ENCODE measurements around the gene SUSD4. TPM values are rescaled to one million over a fixed set of nuclear protein-coding genes. Genes with fewer than 3 reads are reported as not detected.

Gene SUSD4
- polyA plus RNA-seq, 1 donor, result 19.2 TPM

- no peak for DNase-seq
Measured at GRCh38 chr1:223363057-223363855, 720 bp downstream of the SUSD4 start.

DNA sequence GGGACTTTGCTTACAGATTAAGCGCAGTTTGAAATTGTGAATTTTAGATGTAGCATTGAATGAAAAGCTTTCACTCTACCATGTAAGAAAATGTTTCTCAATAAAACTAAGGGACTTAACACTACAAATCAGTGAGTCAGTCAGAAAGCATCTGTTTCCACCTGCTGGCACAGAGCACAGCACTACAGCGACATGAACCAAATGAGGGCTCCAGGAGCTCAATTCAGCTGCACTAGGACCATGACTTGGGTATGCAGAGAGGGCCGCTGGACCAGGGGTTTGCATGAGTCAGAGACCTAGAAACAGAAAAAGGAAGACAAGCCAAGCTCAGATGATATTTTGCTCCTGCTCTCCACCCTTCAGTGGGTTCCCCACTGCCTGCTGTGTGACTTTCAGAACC is 5.2 kb downstream of the SUSD4 start:
- DNase-seq, result no peak

DNA sequence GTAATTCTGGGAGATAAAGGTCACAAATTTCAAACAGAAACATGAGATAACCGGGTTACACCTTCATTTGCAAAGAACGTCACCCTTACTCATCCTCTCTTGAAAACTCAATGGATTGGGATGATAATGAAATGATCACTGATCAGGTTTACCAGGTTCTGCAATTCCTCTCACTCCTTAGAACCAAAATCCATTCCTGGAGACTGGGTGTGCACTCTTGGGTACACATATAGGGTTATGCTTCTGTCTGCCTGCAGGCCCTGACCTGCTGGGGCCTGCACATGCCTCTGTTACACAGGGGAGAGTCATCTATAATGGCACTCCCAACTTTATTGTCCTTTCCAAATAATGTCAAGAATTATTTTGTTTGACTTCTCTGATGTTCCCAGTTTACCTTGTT is 8.3 kb downstream of the SUSD4 start:
- no peak for DNase-seq

DNA sequence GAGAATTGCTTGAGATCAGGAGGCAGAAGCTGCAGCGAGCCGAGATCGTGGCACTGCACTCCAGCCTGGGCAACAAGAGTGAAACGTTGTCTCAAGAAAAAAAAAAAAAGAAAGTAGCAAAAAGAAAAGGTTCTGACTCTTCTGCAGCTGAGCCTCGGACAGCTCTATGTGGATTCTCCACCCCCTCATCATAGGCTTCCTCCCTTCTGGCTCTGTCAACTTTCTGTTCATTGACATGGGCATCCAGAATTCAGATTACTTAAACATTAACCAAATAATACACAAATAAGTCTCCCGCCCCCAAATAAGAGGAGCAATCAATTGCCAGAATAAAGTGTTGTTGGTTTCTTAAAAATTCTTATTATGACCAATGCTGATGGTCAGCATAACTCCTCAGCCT is 10.0 kb downstream of the SUSD4 start:
- no peak for DNase-seq

DNA sequence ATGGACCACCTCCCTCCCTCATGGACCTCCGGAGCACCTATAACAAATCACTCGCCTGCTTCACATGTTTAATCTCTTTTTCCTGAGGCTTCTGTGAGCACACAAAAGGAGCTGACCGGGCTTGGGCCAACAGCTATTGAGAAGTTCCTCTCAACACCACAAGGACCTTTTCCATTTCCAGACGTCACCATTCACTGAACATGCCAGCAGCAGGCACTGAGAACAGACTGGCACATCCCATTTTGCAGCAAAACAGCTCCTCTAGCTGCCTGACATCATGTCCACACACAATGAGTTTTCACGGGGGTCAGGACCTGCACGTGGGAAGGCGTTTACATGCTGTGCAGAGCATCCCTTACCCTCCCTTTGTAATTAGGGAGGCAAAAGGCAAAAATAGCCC is 11.0 kb downstream of the SUSD4 start:
- no peak for DNase-seq

GRCh38 chr1:223350361-223350908 is 13.5 kb downstream of the SUSD4 start:
- no peak for DNase-seq

GRCh38 chr1:223349241-223349640 is 14.7 kb downstream of the SUSD4 start:
- DNase-seq, result no peak

DNA sequence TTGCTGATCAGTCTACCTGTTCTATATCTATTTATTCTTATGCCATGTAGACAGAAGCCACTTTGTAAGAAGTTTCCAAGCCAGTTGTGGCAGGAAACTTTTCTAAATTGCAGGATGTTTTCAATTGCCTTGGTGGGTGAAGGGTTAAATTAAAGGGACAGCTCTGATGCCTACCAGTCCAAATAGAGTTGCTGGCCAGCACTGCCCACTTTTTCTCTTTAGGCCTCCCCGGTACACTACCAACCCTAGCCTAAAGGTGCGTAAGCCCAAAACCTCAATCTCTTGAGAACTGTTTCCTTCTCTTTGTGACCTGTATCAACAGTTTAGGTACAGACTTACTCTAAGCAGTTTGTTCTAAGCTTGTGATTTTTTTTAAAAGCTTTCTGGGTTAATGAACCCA is 15.5 kb downstream of the SUSD4 start:
- DNase-seq, result no peak

DNA sequence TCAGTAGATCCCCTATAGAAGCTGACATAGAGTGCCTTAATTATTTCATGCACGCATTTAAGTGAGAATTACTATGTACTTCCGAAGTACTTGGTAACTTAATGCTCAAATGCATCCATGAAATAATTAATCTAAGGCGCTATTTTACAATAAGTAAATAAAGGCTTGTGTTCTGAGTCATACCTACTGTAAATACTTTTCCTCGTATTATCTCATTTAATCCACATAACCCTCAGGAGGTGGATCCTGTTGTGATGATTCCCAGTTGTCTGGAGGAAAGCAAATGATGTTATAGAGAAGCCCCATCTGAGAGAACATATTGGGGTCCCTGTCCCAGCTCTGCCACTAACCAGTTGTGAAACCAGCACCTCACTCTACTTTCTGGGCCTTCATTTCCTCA is 16.4 kb downstream of the SUSD4 start:
- DNase-seq, result no peak

DNA sequence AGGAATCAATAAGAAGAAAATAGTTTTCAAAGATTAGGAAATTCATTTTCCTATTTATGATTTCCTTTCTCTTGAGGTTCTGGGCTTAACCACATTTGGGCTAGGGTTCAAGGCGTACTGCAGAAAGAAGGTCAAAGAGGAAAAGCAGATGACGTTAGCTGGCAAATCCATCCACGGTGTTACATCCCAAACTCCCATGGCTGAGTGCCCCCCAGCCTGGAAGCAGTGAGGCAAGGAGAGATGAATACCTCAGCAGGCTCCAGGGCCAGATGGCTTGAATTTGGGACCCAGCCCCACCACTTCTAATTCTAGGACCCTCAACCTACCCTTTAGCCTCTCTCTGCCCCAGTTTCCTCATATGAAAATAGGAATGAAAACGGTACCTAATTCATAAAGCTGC is 17.7 kb downstream of the SUSD4 start:
- DNase-seq, result no peak

DNA sequence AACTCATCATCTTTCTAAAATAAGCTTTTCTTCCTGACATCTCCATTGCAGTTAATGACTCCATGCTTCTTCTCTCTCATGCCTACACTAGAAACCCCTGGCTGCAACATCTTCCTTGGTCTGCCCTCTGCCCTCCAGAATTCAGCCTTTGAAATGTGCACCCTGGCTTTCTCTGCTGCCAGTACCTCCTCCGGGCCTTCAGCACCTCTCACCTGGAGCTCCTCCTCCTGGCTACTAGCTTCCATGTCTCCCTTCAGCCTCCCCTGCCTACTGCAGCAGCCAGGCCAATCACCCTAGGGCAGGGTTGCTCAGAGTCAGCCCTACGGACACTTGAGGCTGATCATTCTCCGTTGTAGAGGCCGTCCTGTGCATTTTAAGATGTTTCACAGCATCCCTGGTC is 18.3 kb downstream of the SUSD4 start:
- DNase-seq, result no peak

GRCh38 chr1:223344491-223344890 is 19.5 kb downstream of the SUSD4 start:
- no peak for DNase-seq

- no peak for DNase-seq
Measured at GRCh38 chr1:223343692-223344091, 20.3 kb downstream of the SUSD4 start.

GRCh38 chr1:223341121-223341520 is 22.9 kb downstream of the SUSD4 start:
- DNase-seq, result no peak

- no peak for DNase-seq
Measured at GRCh38 chr1:223340637-223341036, 23.3 kb downstream of the SUSD4 start.

DNA sequence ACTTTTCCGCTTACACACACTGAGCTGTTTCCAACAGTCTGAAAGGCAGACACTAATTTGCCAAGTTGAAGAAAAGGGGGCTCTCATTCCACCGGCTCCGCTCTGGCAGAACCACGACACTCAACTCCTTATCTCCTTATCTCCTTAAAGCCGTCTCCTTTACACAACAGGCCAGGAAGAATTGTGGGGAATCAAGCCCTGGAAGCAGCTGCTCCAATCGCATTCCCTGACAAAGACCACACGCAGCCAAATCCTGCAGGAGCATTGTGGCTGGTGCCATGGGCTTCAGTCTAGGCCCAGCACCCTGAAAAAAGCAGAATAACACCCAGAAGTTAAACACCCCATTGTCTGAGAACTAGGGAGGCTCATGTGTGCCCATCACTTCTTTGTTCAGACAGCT is 24.1 kb downstream of the SUSD4 start:
- DNase-seq, result no peak

DNA sequence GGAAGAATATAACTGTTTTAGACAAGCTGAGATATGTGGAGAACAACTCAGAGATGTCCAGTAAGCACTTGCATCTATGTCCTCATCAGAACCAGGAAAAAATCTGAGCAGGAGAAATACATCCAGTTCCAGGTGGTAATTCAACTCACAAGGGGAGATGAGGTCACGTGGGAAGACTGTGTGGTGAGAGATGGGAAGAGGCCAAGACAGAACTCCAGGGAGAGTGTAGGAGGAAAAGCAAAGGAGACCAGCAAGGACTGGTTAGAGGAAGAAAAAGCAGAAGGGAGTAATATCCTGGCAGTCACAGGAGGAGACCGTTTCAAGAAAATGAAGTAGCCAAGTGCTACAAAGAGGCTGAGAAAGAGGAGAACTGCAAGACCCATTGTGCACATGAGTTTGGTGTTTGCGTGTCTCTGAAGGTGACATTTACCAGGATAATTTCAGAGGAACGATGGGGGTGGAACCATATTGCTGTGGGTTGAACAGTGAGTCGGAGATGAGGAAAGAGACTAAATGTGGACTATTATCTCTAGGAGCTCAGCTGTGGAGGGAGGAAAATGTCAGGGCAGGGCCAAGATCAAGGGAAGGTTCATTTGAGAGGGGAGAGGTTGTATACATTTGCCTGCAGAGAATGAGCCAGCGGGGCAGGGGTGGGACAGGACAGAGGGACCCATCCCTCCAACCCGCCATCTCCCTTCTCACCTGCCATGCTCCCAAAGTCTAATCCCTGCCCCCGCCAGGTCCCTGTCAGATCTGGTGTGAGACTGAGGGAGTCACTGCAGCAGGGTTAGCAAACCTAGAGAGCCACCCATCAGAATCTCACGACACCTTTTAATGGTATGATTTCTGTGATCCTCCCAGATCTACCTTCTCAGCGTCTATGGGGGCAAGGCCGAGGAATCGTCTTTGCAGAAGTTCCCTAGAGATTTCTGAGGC is 24.9 kb downstream of the SUSD4 start:
- DNase-seq, result no peak

DNA sequence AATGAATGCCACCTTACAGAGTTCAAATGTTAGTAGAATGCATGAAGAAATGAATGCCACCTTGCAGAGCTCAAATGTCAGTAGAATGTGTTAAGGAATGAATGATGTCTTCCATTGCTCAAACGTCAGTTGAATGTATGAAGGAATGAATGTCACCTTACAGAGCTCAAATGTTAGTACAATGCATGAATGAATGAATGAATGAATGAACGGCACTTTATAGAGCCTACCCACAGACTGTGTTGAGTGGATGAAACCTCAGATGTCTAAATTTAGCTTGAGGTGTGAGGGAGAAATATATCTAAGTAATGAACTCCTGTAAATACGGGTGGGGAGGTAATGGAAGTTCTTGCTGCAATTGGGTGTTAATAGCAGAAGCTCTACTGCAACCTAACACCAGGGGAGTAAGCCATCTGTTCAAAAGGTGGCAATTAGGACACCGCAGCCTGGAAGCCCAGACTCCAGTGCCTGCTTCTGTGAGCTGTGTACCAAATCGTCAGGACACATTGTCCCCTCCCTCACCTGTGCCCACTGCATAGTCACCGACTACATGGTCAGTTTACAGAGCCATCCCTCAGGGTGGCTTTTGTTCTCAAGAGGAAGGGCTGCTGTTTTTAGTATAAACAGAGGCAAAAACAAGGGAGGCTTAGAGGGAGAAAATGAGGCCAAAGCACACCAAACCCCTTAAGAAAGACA is 26.7 kb downstream of the SUSD4 start:
- DNase-seq, result no peak

DNA sequence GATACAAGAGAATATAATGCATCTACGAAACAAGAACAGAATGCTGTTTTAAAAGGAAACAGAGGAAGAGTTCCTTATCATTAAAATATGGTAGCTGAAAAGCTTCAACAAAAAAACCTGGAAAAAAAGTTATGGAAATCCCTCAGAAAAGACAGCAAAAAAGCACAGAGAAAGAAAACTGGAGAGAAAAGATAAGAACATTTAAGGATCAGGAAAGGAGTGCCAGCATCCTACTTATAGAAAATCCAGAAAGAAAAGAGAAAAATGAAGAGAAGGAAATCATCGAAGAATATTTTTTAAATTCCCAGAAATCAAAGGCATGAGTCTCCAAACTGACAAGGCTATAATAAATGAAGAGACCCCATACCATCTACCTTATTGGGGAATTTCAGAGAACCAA is 29.8 kb downstream of the SUSD4 start:
- DNase-seq, result no peak

DNA sequence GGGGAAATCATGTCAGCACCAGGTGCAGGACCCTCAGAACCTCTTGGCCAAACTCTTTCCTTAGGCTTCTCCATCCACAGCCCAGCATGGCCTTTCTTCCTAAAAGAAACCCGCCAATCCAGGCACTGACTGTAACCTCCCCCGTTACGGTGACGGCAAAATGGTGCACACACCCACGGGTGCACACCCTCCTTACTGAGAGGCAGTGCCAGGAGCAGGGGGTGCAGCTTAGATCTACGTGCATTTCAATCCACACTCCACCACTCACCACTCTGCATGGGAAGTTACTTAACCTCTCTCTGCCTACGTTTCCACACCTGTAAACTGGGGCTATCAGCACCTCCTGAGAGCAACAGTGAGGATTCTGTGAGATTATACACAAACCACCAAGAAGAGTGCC is 31.0 kb downstream of the SUSD4 start:
- DNase-seq, result no peak

DNA sequence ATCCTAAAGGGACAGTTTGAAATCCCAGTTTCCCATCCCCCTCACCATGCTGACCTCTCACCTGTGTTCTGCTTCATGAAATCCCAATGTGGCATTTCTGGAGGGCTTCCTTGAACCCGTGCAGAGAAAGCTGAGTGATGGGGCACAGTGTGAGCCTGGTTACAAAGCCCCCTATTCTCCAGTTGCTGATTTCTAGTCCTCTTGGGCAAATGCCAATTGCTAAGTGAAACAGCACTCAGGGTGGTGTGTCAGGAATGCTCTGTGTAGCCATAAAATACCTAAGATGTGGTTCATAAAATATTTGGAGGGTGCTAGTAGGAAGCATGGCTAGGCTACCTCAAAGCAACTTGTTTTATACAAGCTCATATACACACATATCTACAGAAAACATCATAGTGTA is 32.0 kb downstream of the SUSD4 start:
- no peak for DNase-seq

GRCh38 chr1:223331301-223331700 is 32.7 kb downstream of the SUSD4 start:
- no peak for DNase-seq

GRCh38 chr1:223330466-223330865 is 33.5 kb downstream of the SUSD4 start:
- DNase-seq, result no peak

Measured in left kidney (tissue), 2 donors.